ENCODE results near the gene ERBB2.

The ERBB2 gene

DNA sequence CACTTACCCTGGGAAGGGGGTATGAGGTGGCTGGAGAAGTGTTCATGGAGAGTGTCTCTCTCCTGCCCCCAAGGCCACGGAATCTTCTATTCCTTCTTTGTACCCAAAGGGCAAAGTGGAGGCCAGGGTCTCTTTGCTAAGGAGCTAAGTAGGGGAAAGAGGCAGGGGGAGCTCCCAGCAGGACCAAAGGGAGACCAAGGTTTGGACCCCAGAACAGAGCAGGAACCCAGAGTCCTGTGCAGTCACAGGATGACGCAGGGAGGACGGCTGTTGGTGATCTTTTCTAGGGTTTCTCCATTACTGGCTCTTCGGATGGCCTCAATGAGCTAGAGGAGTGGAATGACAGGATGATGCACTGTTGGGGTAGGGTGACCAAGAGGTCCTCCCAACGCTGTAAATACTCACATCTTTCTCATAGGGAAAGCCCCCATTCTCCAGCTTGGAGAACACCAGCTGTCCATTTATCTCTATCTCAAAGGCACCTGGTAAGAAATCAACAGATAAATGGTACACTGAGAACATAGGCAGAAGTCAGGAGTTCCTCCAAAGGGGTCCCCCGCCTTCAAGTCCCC is 29.5 kb downstream of the ERBB2 start:
- DNase-seq: no peak

DNA sequence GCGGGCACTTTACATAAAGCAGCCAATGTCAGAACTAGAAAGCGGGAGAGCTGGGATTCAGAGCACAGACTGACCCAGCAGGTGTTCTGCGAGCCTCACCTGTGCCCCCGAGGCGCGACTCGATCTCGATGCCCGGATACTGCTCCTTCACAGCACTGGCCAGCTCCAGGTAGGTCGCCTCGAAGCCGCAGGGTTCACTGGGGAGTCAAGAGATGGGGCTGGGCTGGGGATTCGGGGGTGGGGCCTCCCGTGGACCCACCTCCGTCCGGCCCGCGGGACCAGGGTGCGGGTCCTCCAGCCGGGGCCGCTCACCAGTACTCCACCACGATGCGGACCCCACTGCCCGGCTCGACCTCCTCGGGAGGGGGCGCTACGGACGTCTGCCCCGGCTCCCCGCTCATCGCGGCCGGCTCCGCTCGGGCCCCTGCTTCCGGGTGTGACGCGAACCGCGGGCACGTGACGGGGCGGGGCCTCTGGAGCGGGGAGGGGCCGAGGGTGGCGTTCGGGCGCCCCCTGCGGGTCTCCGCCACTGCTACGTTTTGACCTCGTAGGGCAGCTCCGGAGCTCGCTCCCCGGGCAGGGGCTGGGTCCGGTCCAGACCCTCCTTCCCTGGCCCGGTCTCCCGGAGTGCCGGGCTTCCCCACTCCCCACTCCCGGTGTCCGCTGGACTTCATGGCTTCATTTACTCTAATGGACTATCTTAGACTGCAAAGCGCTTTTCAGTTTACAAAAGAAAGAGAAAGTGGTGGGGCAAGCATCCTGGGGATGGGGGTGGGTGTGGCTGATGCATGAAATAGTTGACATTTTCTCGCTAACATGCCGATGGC is 30.4 kb downstream of the ERBB2 start, which contains the start of gene MIEN1:
Gene MIEN1 (minus strand): TSS at position 438 of the 827 bp plus-strand sequence. CDS start 37 bp downstream, at position 401.
- DNase-seq: peak; percentile 71

DNA sequence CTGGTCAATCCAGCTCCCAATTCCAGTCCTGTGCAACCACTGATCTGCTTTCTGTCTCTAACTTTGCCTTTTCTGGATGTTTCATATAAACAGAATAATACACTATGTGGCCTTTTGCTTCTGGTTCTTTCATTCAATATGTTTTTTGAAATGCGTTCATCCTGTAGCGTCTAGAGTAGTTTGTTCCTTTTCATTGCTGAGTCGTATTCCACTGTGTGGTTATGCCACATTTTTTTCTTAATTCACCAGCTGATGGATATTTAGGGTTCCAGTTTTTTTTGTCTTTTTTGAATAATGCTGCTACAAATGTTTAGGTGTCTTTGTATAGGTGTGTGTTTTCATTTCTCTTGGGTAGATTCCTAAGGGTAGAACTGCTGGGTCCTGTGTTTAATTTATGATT is 32.7 kb downstream of the ERBB2 start:
- no peak for DNase-seq

DNA sequence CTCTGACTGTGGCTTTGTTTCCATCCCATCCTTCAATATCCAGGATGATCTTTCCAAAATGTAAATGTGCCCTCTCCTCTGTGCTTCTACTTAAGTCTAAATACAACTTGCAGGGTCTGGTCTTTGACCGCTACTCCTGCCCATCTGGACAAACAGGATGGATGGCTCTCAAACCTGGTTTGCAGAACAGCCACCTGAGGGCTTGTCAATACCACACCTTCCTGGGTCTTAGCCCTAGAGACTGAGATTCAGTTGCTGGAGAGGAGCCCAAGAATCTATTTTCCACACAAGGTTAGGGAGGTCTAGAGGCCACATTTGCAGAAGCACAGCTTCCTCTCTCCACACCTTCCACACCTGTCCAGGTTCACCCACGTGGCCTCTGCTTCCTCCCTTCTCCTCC is 36.0 kb downstream of the ERBB2 start:
- no peak for DNase-seq

DNA sequence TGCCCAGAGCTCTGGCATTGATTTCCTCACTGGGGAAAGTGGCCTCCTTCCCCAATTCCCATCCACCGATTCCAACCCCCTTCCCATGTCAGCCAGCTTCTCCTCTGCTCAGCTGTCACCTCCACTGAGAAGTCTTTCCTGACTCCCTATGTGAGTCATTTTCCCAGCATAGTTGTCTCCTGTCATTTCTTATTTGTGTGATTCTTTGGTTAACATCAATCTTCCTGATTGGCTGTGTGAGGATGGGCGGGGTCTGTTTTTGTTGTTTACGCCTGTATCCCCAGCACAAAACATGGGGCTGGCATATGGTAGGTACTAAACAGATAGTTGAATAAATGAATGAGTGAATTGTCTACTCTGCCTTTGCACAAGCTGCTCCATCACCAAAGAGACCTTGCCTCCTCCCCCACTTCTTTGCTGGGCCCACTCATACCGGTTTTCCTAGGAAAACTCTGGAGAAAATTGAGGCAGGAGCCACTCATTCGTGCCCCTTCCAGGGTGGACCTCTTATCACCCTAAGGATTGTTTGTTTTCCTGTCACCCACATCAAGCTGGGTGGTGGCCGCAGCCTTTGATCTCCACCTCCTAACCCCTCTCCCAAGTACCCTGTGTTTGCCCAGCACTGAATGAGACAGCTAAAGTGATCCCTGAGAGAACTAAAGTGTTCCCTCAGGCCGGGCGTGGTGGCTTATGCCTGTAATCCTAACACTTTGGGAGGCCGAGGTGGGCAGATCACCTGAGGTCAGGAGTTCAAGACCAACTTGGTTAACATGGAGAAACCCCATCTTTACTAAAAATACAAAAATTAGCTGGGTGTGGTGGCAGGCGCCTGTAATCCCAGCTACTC is 36.7 kb downstream of the ERBB2 start:
- no peak for DNase-seq

DNA sequence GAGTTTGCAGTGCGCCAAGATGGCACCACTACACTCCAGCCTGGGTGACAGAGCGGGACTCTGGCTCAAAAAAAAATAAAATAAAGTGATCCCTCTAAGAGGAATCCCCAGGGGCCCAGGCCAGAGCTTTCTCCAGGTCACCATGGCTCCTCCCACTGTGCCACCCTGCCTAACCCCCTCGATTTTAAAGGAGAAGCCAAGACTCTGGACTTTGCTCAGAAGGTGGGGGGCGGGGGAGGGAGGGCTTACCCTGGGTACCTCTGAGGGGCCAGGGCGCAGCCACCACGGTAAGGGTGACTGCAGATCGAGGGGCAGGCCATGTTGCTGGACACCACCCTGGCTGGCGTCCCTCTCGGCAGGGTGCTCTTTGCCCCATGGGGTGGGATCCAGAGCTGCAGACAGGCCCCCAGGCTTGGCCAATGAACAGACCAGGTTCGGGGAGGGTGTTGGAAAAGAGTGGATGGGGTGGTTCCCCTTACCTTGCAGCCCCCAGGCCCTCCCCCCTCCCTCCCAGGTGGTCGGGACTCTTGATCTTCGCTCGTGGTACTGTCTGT is 37.4 kb downstream of the ERBB2 start:
- no peak for DNase-seq

DNA sequence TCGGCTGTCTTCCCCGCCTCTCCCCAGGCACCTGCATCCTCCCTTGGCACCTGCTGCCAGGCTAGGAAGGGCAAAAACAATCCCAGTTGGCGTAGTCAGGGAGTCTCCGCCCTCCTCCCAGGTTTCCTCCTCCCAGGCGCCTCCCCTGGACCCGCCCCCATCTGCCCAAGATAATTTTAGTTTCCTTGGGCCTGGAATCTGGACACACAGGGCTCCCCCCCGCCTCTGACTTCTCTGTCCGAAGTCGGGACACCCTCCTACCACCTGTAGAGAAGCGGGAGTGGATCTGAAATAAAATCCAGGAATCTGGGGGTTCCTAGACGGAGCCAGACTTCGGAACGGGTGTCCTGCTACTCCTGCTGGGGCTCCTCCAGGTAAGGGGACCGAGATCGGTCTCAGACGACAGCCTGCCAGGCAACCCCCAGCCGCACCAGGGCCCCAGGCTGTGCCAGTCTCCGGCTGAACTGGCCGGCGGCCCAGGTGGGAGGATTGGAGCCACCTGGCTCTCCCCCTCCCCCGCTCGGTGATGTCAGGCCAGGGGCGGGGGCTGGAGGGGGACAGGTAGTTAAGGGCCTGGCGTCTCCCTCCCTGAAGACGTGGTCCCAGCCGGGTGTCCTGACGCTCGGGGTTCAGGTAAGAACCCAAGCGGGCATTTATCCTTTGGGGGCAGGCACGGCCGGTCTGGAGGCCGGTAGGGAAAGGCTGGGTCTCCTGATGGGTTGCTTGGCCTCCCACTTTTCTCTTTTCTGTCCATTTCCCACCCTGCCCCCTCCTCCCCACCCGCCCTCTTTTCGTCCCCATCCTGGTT is 38.1 kb downstream of the ERBB2 start, which contains the start of gene GRB7:
Gene GRB7 (plus strand): TSS at position 179 of the 808 bp plus-strand sequence. CDS start 4,364 bp downstream, outside the sequence.
- no peak for DNase-seq

DNA sequence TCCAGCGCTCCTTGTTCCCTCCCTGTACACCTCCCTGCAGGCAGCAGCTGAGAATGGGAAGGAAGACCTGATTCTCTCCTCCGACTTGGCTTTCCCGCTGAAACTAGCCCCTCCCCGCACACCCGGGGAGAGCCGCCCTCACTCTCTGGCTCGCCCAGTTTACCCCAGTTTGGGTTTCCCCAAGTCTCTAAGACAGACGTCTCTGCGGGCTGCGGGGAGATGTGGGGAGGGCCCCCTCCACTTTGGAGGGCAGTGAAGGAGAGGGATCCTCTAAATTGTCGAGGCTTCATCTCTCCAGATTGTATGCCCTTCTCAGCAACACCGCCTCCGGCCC is 38.7 kb downstream of the ERBB2 start:
- DNase-seq: no peak

DNA sequence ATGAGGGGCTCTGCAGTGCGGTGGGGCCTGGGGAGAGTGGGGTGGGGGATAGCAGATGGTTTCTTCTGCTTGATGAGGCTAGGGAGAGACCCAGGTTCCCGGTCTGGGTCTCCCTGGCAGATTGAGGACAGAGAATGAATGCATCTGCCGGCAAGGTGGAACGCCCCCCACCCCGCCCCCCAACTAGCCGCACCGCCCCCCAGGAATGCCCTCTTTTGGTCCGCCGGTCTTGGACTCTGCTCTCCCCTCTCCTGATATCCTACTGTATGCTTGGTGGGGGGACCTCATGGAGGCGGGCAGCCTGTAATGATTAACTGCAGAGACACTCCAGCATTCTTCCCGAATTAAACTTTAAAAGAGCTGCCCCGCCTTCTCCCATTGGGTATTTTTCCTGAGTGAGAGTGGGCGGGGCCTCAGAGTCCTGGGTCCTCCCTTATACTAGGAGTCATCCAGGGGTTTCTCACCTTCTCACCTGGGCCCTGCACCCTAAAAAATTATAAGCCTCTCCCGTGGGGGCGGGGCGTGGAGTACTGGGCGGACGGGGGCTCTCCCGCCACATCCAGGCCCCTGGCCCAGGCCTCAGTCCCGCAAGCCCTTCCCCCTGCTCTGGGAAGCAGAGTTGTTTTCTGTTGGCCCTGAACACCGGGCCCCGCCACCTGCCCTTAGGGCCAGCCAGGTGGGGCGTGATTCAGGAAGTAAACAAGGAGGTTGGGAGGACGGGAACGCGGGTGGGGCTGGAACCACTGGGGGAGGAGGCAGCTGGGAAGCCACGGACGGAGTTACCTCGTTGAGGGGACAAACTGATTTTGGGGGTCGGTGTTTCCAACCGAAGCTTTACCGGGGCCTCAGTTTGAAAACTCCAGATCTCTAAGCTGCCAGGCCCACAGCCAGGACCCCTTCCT is 39.4 kb downstream of the ERBB2 start:
- DNase-seq: no peak

DNA sequence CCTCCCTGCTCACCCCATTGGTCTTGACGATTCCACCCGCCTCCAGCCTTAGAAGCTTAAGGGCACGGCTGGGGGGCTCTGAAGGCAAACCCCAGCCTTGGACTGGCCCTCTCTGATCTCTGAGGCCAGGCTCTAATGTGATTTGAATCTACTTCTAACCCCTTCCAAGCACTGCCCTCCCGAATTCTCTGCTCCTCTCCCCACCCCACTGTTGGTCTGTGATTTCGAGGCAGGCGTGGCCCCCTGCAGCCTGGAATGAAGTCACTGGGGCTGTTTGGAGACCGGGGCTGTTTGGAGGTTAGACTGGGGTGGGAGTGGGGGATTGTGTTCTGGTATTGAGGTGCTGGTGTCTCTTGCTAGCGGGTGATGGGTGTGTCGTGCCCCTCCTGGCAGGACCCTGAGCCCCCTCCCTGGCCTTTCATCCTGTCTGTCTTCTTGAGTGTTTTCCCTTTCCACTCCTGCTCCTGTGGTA is 40.1 kb downstream of the ERBB2 start:
- no peak for DNase-seq

DNA sequence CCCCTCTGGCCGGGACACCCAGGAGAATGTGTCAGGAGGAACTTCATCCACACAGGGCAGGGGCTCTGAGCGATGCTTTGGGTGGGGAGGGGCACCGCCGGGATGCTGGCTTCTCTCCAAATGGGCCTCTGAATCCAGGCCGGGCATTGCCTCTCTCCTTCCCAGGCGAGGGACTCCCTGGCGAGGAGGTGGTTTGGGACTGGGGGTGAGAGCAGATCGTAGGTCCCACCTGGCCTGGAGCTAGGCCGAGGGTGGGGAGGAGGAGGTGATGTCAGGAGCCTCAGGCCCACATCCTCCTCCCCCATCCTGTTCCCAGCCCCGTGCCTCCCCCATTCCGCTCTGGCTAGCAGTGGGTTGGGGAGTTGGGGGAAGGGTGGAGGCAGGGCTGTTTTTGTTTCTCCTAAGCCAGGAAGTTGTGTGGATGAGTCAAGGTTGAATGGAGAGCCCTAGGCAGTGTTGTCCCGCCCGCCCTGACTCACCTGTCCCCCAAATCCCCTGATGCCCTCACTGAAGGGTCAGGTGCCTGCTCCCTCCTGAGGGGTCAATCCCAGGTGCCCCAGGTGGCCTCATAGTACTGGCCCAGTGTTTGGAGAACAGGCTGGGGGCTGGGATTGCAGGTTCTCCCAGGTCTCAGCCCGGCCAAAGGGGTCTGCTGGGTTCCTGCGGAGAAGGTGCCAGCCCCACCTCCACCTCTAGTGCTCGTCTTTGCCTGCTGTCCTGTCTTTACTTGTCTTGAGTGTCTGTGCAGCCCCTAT is 40.7 kb downstream of the ERBB2 start:
- no peak for DNase-seq

DNA sequence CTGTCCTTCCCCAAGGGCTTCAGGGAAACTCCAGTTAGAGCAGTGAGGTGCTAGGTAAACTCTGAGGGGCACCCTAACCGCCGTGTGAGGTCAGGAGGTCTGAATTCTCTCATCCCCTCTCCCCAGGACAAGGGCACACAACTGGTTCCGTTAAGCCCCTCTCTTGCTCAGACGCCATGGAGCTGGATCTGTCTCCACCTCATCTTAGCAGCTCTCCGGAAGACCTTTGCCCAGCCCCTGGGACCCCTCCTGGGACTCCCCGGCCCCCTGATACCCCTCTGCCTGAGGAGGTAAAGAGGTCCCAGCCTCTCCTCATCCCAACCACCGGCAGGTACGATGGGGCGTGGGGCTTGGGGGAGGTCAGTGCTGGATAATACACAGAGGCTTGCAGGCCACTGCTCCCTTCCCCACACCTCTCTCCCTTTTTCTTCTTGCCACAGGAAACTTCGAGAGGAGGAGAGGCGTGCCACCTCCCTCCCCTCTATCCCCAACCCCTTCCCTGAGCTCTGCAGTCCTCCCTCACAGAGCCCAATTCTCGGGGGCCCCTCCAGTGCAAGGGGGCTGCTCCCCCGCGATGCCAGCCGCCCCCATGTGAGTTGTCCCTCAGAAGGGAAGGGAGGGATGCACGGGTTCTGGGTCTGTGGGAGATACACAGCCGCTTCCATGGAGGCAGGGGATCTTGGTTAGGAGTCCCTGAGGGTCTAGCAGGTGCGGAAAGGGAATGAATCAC is 42.4 kb downstream of the ERBB2 start:
- no peak for DNase-seq

DNA sequence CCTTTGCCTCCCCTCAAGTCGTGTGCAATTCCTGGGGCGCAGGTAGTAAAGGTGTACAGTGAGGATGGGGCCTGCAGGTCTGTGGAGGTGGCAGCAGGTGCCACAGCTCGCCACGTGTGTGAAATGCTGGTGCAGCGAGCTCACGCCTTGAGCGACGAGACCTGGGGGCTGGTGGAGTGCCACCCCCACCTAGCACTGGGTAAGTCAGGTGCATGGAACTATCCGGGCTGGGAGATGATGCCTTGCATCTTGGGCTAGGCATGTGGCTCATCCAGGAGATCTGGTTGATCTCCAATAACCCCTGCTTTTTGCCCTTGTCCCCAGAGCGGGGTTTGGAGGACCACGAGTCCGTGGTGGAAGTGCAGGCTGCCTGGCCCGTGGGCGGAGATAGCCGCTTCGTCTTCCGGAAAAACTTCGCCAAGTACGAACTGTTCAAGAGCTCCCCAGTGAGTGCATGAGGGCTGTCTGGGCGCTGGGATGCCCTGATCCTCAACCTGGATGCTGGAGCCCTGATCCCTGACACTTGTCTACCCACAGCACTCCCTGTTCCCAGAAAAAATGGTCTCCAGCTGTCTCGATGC is 43.1 kb downstream of the ERBB2 start:
- DNase-seq: no peak

DNA sequence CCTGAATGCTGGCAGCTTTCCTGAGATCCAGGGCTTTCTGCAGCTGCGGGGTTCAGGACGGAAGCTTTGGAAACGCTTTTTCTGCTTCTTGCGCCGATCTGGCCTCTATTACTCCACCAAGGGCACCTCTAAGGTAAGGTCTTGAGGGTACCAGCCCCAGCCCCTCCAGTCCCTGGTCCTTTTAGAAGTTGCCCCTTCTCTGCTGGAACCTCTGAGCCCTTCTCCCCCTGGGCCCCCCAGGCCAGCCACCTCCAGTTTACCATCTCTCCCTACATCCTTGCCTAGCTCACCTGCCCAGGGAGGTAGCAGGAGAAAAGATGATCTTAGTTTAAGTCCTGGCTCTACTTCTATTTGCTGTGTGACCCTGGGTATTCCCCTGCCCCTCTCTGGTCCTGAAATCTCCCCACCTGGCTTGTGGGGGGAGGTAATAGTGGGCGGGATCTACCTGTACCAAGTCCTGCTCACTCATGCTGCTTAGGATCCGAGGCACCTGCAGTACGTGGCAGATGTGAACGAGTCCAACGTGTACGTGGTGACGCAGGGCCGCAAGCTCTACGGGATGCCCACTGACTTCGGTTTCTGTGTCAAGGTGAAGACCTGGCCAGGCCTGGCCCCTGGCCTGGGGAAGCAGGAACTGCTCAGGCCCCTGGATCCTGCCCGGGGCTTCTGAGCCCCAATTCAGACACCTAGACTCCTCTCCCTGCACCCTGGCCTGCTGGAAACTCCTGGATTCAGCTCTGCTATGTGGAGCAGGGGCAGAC is 44.4 kb downstream of the ERBB2 start:
- no peak for DNase-seq

DNA sequence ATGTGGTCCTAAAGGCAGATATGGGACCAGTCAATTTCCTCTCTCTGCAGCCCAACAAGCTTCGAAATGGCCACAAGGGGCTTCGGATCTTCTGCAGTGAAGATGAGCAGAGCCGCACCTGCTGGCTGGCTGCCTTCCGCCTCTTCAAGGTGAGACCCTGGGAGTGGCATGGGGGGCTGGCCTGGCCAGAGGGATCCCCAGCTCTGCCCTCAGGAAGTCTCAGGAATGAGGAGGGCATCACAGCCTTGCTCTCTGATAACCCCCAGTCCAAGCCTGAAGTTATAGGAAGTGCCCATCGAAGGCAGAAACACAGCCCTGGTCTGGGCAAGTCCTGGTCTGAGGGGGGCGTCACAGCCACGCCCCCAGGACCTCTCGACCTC is 45.0 kb downstream of the ERBB2 start:
- no peak for DNase-seq

DNA sequence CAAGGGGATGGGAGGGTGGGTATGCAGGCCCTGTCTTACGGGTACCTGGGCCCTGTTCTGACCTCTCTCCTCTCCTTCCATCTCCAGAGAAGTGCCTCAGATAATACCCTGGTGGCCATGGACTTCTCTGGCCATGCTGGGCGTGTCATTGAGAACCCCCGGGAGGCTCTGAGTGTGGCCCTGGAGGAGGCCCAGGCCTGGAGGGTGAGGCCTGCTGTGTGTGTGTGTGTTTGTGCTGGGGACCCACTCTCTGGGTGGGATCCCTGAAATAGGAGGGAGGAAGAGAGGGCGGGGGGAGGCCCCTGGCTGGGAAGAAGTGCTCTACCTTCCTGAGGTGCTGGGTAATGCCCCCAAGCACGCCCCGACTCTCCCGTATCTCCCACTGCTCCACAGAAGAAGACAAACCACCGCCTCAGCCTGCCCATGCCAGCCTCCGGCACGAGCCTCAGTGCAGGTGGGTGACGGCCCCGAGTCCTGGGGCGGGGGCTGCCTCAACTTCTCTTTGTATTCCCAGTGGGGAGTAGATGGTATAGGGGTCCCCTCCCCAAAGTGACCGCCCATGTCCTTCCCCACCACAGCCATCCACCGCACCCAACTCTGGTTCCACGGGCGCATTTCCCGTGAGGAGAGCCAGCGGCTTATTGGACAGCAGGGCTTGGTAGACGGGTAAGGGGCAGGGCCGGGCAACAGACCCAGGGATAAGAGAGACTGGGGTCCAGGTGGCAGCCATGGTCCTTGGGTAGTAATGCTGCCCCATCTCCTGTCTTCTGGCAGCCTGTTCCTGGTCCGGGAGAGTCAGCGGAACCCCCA is 45.7 kb downstream of the ERBB2 start:
- no peak for DNase-seq

DNA sequence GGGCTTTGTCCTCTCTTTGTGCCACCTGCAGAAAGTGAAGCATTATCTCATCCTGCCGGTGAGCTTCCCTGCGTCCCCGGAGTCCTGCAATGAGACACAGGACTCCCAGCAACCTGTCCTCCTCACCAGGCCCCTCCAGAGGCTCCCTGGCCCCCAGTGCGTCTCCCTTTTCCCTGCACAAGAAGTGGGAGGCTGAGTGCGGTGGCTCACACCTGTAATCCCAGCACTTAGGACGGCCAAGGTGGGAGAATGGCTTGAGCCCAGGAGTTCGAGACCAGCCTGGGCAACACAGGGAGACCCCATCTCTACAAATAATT is 46.2 kb downstream of the ERBB2 start:
- DNase-seq: no peak

DNA sequence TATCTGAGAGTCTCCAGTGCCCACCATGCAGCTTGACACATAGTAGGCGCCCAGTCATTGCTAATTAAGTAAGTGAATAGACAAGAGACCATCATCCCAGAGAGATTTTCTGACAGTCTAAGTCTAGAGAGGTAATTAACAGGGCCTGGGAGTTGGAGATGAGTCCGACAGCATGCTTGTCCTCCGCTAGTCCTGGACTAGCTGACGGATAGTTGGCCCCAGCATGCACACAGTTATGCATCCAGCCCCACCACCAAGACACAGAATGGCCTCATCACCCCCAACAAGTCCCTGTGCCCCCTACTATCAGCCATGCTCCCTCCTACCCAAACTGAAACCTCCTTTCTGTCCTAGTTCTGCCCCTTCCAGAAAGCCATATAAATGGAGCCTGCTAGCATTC is 47.9 kb downstream of the ERBB2 start:
- DNase-seq: no peak
